Calu3 (cell line): Measurements from ENCODE around the gene DPP9. TPM values are rescaled to one million over a fixed set of nuclear protein-coding genes. Genes with fewer than 3 reads are reported as not detected.
A peak's percentile ranks its signal among the peaks of the same experiment; 100 is the strongest.

ENCODE experiments used
- BruUV-seq: library from RNA; stranded (reverse); fragments of 400-500 nt; replicated peaks from 2 replicates; lab custom pipeline; 2021; lab: Mats Ljungman, UMichigan
- CTCF ChIA-PET: fragments of 300-600 bp; sonication (Branson Sonifier 250); formaldehyde crosslinking; loops from one replicate; lab custom pipeline; 2022; ENCODE audit warnings: antibody characterized with exemption; lab: Charles Lee
- DNase-seq: peaks from one replicate; pipeline ENCODE4 v3.0.0; 2022
- H3K27ac Mint-ChIP-seq: one replicate; pipeline ENCODE4 v1.8.0; 2022; ENCODE audit warnings: mixed read lengths; ENCODE audit not compliant: unreplicated experiment
- H3K27me3 Mint-ChIP-seq: one replicate; pipeline ENCODE4 v1.8.0; 2022; ENCODE audit warnings: mixed read lengths; ENCODE audit not compliant: unreplicated experiment
- H3K36me3 Mint-ChIP-seq: one replicate; pipeline ENCODE4 v1.8.0; 2022; ENCODE audit warnings: mild to moderate bottlenecking, moderate library complexity, mixed read lengths; ENCODE audit not compliant: insufficient read depth, unreplicated experiment
- H3K4me1 Mint-ChIP-seq: one replicate; pipeline ENCODE4 v1.8.0; 2022; ENCODE audit warnings: mild to moderate bottlenecking, low read depth, mixed read lengths; ENCODE audit not compliant: unreplicated experiment
- H3K4me3 Mint-ChIP-seq: one replicate; pipeline ENCODE4 v1.8.0; 2022; ENCODE audit warnings: mild to moderate bottlenecking, low read depth, moderate library complexity, mixed read lengths; ENCODE audit not compliant: unreplicated experiment
- H3K9me3 Mint-ChIP-seq: one replicate; pipeline ENCODE4 v1.8.0; 2022; ENCODE audit warnings: low read depth, mixed read lengths; ENCODE audit not compliant: unreplicated experiment
- CTCF ChIP-seq: fragments of 200-600 bp; IDR thresholded peaks from one replicate; pipeline ENCODE4 v1.8.0; 2022; ENCODE audit warnings: antibody characterized with exemption; ENCODE audit not compliant: unreplicated experiment
- intact Hi-C: fragments of 100-400 bp; cut with micrococcal nuclease; formaldehyde crosslinking; loops from one replicate; pipeline ENCODE4 v1.10.0; 2022; ENCODE audit not compliant: unreplicated experiment
- total RNA-seq: library from RNA; stranded (reverse); gene quantifications from 2 replicates; pipeline ENCODE4 v1.2.3, GENCODE V29; 2022

The DPP9 gene
- total RNA-seq, 1 experiment from 2014 or later, result 59.2 TPM

GRCh38 chr19:4732680-4733114, 9.1 kb upstream of the DPP9 start:
- TF ChIP-seq CTCF, result peak; percentile 50
- peak; percentile 43 for DNase-seq
- Mint-ChIP-seq H3K27ac (no peak overlapping the region), H3K27me3 (peaks cover 30% of the 10 kb centered on the region), H3K9me3 (no peaks in the 10 kb centered on the region), H3K4me3 (no peak overlapping the region), H3K4me1 (peaks cover 9% of the 10 kb centered on the region), H3K36me3 (no peaks in the 10 kb centered on the region)
- intact Hi-C loops, result loop anchor here (1.0 to 2.0 kb wide), 2 partner anchors 58 to 72 kb away; no protein-coding TSS in a partner anchor
- CTCF ChIA-PET, result interaction anchor here (2.7 kb wide), 1 partner anchor 58 kb away, joined by 32 read pairs; the partner anchor contains the start of gene FEM1A
- BruUV-seq, result no TSS peak

- H3K27me3 Mint-ChIP-seq, result peaks cover 30% of the 10 kb centered on the region
- H3K4me1 Mint-ChIP-seq, result peaks cover 9% of the 10 kb centered on the region
- no peak overlapping the region for H3K4me3 Mint-ChIP-seq
- no peaks in the 10 kb centered on the region for H3K9me3 Mint-ChIP-seq
- peak; percentile 28 for TF ChIP-seq CTCF
- peak; percentile 57 for DNase-seq
- BruUV-seq, result no TSS peak
- H3K36me3 Mint-ChIP-seq, result peaks cover under 1% of the 10 kb centered on the region
- intact Hi-C loops, result no loop called here
- no peak overlapping the region for H3K27ac Mint-ChIP-seq
- CTCF ChIA-PET, result interaction anchor here (0.9 kb wide), 1 partner anchor 60 kb away, joined by 5 read pairs; the partner anchor contains the start of gene FEM1A
Measured at GRCh38 chr19:4730740-4731171, 7.1 kb upstream of the DPP9 start.

GRCh38 chr19:4728871-4729270, 5.2 kb upstream of the DPP9 start:
- CTCF ChIA-PET, result interaction anchor here (1.4 kb wide), 1 partner anchor 63 kb away, joined by 9 read pairs; the partner anchor contains the start of gene FEM1A
- BruUV-seq, result no TSS peak
- H3K27ac Mint-ChIP-seq, result no peak overlapping the region
- no peak for TF ChIP-seq CTCF
- H3K9me3 Mint-ChIP-seq, result no peaks in the 10 kb centered on the region
- intact Hi-C loops, result no loop called here
- DNase-seq, result no peak
- peaks cover 25% of the 10 kb centered on the region for H3K27me3 Mint-ChIP-seq
- peaks cover 19% of the 10 kb centered on the region for H3K36me3 Mint-ChIP-seq
- peaks cover 9% of the 10 kb centered on the region for H3K4me1 Mint-ChIP-seq
- no peak overlapping the region for H3K4me3 Mint-ChIP-seq

GRCh38 chr19:4722671-4723594, 709 bp downstream of the DPP9 start:
- BruUV-seq, result no TSS peak
- CTCF ChIA-PET, result no interaction called here
- intact Hi-C loops, result no loop called here
- H3K9me3 Mint-ChIP-seq, result no peaks in the 10 kb centered on the region
- H3K4me3 Mint-ChIP-seq, result peak overlapping the region; percentile 96
- peak overlapping the region; percentile 98 for H3K27ac Mint-ChIP-seq
- no peaks in the 10 kb centered on the region for H3K4me1 Mint-ChIP-seq
- no peaks in the 10 kb centered on the region for H3K27me3 Mint-ChIP-seq
- no peak for TF ChIP-seq CTCF
- peaks cover 33% of the 10 kb centered on the region for H3K36me3 Mint-ChIP-seq
- DNase-seq, result no peak
